LHCN-M2 (cell line): ENCODE results near the gene DYSF. TPM values are rescaled to one million over a fixed set of nuclear protein-coding genes. Genes with fewer than 3 reads are reported as not detected.

Source experiments
- DNase-seq: peaks from one replicate; pipeline ENCODE4 v3.0.0-alpha.2; 2012; ENCODE audit warnings: low read depth
- total RNA-seq: library from RNA; depleted of rRNA; stranded (reverse); fragments of >200 nt; gene quantifications from 2 replicates; pipeline ENCODE4 v1.2.3, GENCODE V29; 2014

The DYSF gene
- total RNA-seq, 1 experiment from 2014 or later = 59.5 TPM

DNA sequence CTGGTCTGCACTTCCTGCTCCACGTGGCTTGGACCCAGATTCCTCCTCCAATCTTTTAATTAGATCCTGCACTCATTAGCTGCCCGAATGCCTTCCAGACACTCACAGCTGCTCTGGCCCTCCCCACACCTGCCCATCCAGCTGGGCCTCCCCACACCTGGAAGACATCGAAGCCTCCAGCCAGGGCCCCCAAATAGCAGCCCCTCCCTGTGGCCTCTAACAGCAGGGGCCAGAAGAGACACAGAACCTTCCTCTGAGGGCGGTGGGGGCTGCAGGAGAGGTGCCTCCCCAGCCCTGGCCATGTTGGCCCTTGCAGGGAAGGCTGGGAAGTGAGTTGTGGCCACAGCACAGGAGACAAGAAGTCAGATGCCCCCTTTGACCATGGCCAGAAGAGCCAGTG lies 252.8 kb downstream of the DYSF start:
- no peak for DNase-seq

DNA sequence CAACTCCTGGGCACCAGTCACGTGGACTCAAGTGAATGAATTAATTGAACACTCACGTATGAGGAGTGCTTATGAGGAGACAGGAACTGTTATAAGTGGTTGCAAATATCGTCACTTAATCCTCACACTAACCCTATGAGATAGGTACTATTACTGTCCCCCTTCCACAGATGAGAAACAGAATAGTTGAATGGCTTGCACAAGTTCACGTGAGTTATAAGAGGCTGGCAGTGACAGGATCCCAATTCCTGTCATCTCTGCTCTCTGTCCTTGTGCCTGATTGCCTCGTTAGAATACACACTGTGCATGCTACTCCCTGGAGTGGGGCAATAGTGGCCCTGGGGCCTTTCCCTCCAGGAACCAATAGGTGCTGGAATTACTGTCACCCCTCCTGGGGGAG lies 253.5 kb downstream of the DYSF start:
- DNase-seq = no peak

DNA sequence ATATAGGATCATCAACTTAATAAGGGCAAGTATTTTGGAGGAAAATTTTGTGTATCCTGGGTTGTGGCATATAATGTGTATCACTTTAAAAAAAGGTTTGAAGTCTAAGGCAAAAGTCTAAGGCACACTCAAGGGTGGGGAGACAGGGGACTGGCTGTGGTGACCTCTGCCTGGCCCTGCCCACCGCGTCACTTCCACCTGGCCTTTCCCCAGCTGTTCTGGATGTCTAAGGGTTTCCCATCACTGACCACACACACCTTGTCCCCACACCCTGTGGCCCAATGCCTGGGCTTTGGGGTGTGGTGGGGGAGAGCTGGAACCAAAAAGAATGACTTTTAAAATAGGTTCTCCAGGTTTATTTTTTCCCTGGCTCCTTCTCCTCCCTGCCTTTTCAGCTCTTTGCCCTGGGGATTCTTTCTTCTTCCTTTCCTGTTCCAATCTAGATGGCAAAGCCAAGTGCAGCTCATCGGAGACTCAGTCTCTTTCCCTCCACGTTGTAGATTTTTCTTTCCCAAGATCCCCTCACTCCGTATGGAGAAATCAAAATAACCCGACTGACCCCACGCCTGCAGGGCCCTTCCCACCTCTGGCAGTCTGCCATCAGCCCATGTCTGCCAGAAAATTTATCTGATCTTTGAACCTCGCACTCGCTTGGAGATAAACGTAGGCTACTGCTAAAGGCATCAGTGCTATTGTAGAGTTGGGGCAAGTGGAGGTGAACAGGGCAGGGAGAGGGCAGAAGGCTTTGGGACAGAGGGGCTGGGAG lies 257.2 kb downstream of the DYSF start:
- DNase-seq = no peak

DNA sequence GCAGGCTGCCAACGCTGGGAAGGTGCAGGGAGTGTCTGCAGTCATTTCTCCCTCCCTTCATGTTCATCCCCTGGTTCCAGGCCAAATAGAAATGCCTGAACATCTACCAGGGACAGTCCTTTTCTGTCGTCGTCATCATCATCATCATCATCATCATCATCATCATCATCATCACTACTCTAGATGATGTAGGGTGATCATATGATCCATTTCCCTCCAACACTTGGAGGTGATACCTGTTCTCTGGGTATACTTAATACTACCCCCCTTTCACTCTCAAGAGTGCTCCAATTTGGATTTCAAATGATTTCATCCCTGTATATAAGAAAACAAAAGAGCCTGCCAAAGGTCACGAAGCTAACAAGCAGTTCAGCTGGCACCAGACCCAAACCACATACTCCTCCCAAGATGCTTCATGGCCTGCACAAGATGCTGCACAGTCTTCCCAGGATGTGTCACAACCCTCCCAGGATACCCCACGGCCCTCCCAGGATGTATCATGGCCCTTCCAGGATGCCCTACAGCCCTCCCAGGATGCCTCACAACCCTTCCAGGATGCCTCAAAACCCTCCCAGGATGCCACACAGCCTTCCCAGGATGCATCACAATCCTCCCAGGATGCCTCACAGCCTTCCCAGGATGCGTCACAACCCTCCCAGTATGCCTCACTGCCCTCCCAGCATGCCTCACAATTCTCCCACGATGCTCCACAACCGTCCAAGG lies 257.9 kb downstream of the DYSF start:
- DNase-seq = peak; percentile 77

DNA sequence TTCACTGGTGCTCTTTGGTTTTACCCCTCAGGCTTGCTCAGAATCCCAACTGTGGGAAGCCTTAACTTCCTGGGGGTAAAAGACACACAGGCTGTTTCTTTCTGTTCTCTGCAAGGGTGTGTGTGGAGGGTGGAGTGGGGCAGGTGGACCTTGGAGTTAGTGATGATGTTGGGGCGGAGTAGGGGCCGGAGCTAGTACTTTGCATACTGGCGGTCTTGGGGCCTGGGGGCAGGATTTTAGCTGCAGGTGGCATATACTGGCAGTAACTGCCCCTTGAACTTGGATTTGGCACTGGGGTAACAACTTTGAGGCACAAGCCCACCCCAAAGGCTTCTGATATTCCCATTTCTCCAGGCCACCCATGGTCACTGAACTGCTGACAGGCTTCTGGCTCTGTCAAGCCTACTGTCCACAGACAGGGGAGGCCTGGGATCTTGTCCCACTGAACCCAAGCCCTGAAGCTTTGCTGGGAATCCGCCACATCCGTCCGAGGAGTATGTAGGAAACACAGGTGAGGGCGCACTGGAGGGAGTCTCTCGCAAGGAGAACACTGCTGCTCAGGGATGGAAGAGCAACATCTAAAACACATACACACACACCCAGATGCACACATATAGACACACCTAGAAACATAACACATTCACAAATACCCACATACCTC lies 258.9 kb downstream of the DYSF start:
- DNase-seq = no peak

DNA sequence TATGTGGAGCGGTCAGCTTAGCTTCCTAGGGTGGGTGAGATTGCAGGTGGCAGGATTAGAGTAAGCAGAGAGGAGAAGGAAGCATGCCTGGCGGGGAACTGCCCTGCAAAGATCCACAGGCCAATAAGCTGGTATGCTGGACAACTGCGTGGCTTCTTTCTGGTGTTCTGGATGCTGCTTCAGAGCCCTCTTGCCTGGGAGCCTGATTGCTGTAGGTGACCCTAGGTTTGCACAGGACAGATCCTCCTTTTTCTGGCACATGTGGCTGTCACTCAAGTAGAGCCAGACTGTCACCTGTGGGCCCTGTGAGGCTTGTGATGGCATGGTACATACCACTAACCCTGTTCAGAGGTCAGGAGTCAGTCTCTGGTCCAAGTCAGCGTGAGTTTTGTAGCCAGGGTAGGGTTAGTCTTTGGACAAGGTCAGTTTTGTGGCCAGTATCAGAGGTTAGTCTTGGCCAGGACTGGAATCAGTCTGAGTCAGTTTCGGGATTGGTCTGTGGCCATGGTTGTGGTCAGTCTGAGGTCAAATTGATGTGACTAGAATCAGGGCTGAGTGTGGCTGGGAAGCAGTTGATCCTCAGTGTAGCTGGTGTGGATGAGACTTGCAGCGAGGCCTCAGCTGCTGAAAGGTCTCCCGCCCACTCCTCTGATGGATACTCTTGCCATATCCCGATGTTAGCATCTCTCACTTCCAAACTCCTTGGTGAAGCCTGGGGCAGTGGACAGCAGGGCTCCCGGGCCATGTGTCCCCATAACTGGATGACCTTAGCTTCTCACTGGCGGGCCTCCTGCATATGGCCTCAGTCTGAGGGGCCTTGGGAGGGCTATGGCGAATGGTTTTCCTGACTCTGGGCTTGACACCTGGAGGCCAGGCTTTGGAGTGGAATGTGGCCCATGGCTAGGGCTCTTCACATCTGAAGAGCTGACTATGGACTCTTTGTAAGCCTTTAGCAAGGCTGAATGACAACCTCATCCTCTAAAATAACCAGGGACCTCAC lies 260.5 kb downstream of the DYSF start:
- peak; percentile 93 for DNase-seq

DNA sequence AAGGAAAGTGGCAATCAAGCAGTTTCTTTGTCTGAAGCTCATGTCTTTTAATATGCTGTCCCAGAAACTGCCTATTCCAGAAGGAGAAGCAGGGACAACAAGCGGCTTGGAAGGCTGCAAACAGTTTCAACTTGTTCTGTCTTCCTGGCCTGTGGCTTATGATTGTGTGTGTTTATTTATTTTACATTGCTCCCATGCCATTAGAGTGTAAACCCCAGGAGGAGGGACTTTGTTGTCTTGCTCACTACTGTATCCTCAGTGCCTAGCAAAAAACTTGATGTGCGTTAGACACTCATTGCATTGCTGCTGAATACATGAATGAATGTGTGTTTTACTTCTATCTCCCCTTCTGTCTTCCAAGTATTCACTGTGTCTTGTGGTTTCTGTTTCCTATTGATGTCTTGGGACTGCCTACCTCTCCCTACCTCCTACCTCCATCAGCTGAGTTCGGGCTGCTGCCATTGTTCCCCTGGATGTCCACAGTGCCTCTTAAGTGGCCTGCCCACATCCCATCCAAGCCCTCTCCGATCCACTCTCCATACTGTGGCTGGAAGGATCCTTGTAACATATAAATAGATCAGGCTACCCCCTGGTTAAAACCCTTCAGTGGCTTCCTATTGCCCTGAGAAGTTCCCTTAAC lies 261.4 kb downstream of the DYSF start:
- peak; percentile 21 for DNase-seq

DNA sequence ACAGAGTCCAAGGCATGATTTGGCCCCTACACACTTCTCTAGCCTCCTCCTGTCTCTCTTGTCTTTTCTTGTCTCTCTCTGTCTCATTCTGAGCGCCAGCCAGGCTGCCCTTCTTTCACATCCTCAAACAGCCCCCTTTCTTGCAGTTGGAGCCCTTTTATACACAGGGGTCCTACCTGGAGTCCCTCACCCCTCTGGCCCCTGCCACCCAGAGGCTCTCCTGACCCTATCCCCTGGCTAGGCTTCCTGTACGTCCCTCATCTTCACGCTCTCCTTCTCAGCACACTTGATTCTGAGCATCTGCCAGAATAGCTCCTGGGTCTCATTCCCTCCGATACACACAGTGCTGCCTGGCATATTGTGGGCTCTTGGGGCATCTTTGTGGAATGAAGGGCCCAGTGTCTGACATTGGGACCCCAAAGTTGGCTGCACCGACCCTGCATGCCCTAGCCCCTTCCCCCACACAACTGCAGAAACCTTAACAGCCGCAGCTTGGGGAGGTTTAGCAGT lies 261.9 kb downstream of the DYSF start:
- DNase-seq = no peak

DNA sequence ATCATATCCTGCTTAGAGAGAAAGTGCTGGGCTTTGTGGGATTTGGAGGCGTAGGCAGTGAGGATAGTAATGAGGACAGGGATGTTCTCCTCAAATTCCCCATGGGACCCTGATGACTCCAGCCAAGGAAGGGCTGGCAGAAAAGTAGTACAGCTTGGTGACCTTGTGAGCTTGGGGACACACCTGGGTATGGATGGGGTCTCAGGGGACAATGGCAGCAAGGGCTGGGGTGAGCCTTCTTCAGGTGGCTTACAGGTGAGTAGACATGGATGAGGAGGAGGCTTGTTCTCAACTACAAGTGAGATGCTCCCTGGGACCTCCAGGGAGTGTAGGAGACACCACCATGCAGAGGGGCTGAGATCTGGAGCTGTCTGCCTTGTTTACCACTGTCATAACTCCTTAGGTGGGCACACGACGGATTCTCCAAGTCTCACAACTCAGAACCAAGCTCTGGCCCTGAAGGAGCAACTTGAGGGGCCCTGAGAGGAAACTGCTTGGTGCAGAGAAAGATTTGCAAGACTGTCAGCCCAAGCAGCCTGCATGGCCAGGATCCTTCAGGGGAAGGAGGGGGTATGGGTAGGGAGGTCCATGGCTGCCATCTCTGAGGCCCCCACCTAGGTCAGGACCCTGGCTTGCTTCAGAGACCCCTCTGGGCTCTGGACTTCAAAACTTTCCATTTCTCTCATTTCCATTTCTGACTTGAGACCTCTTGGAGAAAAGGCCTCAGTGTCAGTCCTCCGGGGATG lies 262.8 kb downstream of the DYSF start:
- no peak for DNase-seq

DNA sequence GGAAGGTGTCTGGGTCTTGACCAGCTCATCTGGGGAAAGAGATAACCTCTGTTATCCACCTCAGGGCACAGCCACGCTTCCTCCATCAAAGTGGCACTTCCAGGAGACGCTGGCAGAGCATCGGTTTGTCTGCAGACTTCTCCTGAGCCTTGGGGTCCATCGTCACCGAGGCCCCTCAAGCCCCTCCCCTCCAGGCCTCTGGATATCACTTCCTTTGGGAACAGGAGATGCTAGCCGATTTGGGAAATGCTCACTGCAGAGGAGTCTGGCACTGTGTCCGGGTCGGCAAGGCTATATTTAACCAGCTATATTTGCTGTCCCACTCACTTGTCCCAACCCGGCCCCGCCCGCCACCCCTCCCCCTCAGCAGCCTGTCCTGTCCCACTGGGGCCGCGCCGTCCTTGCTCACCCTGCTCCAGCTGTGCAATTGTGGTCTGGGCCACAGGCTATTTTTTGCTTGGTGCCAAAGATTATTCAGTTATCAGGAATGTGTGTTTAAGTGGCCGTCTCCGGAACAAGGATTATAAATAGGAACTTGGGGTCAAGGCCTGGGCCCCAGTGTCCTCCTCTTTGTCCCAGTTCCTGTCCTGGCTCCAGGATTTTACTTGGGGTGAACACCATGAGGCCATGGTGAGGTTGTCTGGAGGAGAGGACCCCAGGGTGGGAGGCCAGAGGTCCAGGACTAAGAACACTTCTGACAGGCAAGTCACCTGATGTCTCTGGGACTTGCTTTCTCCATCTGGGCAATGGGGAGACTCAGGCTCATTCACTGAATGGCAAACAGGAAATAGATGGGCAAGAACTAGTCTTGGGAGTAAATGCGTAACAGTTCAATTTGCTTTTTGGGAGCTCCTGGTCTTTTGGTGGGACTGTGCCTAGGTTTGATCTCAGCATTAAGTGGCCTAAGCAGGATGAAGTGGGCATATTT lies 263.6 kb downstream of the DYSF start:
- peak; percentile 95 for DNase-seq

DNA sequence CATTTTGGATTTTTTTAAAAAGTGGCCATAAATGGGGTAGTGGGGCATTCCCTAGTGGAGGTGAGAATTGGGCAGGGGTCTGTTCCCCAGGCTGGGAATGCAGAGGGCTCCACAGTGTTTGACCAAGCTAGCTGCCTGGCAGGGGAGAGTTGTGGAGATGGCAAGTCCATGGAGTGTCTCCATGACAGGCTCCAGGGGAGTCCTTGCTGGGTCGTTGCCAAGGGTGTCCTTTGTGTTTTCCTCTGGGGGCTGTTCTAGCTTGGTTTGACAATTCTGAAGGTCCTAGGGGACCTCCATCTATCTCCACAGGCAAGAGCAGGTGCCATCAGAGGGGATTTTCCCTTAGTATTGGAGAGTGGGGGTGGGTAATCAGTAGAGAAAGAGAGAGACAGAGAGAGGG lies 265.3 kb downstream of the DYSF start:
- DNase-seq = no peak

DNA sequence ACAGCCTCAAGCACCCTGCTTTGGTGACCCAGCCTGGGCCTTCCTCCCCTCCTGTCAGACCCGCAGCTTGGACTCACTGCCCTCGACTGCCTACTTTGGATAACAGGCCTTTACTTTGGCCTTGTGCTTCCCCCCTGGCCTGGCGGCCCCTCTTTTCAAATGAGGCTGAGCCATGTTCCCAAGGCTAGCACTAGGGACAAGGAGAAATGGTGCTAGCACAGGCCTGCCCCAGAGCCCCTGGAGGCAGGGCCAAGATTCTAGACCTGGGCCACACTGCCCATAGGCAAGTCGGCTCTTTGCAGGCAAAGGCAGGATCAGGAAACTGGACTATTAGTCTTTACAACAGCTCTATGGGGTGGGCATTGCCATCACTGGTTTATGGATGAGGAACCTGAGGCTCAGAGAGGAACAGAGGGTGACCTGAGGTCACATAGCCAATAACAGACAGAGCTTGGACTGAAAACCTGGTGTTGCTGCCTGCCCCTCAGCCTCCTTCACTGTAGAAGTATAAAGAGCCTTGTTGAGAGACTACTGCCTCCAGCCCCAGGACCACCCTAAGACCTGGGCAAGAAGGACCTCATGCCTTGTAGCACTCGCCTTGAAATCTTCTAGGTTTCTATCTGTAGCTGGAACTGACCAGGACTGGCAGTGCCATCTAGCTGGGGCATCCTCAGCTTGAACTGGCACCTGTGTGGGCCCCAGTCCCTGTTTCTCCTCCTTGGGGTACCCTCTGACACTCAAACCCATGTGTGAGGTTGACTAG lies 266.3 kb downstream of the DYSF start:
- DNase-seq = no peak

DNA sequence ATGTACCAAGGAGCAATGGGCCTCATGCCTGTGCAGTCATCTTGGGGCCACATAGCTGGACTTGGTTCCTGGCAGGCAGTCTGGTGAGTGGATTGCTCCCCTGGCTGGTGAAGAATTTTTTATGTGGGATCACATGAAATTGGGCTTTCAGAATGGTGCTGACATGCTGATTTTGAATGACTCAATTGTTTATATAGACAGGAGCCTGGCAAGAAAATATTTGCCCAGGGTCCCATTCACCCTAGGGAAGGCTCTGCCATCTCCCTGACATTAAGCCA lies 266.9 kb downstream of the DYSF start:
- DNase-seq = peak; percentile 30

DNA sequence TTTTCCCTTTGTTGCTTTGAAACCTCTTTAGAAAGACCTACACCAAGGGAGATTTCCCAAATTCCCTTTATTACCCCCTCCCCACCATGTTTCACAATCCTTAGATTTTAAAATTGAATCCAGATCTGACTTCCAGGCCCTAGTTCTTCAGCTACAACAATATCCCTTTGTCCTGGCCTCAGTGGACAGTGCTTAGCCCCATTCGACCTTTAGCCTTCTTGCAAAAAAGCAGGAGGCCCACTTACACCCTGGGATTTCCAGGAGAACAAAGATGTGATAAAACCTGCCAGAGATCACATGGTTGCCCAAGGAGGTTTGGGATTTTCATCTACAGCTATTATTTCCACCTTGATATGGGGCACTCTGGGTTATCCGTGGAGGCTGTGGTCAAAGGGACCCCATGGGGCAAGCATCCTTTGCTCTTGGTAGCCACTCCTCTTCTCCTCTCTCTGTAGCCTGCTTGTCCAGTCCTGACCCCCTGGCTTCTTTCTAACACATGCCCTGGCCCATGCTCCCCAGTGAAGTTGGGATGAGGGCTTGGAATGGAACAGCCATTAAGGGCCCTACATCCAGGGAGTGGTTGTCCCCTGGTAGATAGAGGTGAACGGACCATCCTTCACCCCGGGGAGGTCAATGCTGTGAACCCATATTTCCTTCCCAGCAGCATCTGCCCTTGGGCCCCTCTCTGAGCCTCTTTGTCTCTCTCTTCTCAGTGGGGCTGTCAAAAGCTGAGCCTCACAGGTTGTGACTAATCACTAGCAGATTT lies 267.4 kb downstream of the DYSF start:
- DNase-seq = no peak

DNA sequence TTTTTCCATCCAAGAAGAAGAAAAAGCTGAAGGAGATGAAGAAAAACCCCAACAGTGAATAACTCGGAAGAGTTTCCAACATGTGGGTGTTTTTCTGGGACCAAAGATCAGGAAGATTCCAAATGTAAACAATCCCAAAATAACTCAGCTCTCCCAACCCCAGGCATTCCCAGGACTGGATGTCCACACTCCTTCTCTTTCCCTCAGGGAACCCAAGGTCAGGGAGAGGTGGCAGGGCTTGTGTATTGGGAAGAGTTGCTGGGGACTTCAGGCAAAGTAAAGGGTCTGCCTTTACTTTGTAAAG lies 268.0 kb downstream of the DYSF start:
- DNase-seq = peak; percentile 33

DNA sequence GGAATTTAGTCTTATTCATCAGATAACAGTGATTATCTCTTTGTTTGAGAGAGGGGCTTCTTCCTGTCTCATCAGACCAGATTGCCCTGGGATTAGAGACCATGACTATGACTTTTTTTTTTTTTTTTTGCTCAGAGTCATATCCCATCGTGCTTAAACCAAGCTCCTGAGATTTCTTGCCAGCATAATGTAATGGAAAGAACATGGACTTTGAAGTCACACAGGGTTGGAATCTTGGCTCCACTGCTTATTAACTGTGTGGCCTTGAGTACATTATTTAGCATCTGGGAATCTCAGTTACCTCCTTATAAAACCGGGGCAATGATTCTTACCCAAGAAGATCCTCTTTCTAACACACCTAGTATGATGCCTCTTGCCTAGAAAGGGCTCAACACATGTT lies 268.3 kb downstream of the DYSF start:
- no peak for DNase-seq

DNA sequence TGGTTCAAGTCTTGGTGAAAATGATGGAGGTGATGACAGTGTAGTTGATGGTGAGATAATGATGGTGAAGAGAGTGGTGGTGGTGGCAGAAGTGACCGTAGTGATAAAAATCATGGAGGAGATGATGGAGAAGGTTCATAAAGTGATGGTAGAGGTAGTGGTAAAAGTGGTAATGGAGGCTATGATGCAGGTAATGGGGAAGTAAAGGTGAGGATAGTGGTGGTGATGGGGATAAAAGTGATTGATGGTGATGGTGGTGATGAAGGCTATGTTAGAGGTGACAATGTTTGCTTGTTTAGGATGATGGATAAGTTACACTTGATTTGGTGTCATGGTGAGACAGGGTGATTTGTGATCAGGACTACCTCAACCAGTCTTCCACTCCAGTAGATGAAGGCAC lies 268.9 kb downstream of the DYSF start:
- DNase-seq = no peak

DNA sequence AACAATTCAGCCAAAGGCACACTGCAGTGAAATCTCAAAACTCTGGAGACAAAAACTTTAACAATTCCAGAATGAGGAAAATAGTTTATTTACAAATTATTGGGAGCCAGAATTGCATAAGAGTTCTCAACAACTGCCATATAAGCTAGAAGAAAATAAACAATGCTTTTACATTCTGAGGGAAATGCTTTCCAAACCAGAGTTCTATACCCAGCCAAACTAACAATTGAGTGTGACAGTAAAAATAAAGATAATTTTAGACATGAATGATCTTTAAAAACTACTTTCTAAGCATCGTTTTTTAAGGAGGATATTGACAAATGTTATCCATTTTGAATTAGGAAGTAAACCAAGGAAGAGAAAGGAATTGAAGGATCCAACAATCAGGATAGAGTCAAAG lies 271.4 kb downstream of the DYSF start:
- DNase-seq = no peak
